ENCODE measurements around the gene SAMD14. TPM values are rescaled to one million over a fixed set of nuclear protein-coding genes. Genes with fewer than 3 reads are reported as not detected.
A peak's percentile ranks its signal among the peaks of the same experiment; 100 is the strongest.

SAMD14 gene
- total and polyA plus RNA-seq, 2 donors (not counting 1 experiment from before 2014, with no cell fraction given), result 0.13 to 0.89 TPM

DNA sequence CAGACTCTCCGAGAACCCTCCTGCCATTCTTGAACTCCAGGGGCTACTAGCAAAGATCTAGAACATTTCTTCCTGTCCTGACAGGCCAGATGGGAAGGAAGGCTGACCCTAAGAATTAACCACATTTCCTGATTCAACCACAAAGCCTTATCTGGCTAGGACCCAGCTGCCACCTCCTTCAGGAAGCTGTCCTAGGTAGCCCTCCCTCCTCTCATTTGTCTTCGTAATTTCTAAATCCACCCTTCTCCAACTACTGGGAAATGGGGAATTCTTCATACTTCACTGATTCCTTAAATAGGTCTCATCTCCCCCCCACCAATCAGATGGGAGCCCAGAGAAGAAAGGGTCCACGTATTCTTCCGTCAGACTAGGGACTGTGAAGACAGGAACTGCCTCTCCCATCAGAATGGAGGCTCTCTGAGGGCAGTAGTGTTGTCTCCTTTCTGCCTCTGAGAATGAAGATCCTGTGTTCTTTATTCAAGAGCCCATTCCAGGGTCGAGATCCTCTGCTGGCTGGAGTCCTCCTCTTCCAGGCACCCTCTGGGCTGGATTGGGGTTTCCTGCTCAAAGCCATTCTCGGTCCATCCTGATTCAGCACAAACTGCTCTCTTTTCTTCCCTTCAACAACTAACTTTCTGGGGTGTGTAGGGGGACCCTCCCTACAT, 2.1 kb downstream of the SAMD14 start:
- peaks cover 27 to 35% of the 10 kb centered on the region in 2 donors for H3K4me1 ChIP-seq (ENCODE audit: control insufficient read depth in 2 of 2, insufficient read depth in 2 of 2, low read length in 2 of 2)
- H2AFZ ChIP-seq (ENCODE audit: insufficient read depth, low read depth, low read length, poor library complexity, severe bottlenecking), result no peak overlapping the region
- CTCF ChIA-PET, result interaction anchor here (1.0 to 2.3 kb wide), 2 partner anchors 9 to 10 kb away, joined by 3 to 8 read pairs; no protein-coding TSS in a partner anchor
- no peaks in the 10 kb centered on the region for H3K9me3 Mint-ChIP-seq (ENCODE audit: insufficient read depth)
- H3K4me2 ChIP-seq (replicated peaks; ENCODE audit: low read depth, low read length, poor library complexity, severe bottlenecking), result peak overlapping the region; percentile 10
- H3K36me3 ChIP-seq (replicated peaks in 1 of 2; ENCODE audit: control extremely low read depth in 1 of 2, control insufficient read depth in 1 of 2, extremely low read depth in 1 of 2, insufficient read depth in 2 of 2, low read length in 1 of 2), result peaks cover 1 to 4% of the 10 kb centered on the region in 2 experiments
- TF ChIP-seq EZH2 (IDR thresholded peaks at IDR 0.05; ENCODE audit: borderline replicate concordance, insufficient read depth, low read depth, low read length, poor library complexity, severe bottlenecking), result no peak
- TF ChIP-seq CTCF (IDR thresholded peaks at IDR 0.05), result no peak
- no peak overlapping the region for H3K9ac ChIP-seq (ENCODE audit: low read length)
- intact Hi-C loops (cut with micrococcal nuclease), result no loop called here
- POLR2A ChIA-PET, result interaction anchor here (0.6 to 0.7 kb wide), 2 partner anchors 23 to 41 kb away, joined by 3 read pairs; partner anchors contain the start of gene PPP1R9B
- no peak overlapping the region for H3K27ac ChIP-seq (ENCODE audit: low read length in 2 of 2)
- no peak overlapping the region for H3K27ac Mint-ChIP-seq
- no peak overlapping the region for H3K4me3 ChIP-seq (ENCODE audit: control extremely low read depth in 1 of 5, extremely low read depth in 1 of 5, insufficient read depth in 1 of 5, low read depth in 2 of 5, low read length in 4 of 5)
- peaks cover 14% of the 10 kb centered on the region for H4K20me1 ChIP-seq (ENCODE audit: control insufficient read depth, insufficient read depth, low read length, poor library complexity, severe bottlenecking)
- peaks cover 34% of the 10 kb centered on the region for H3K4me1 Mint-ChIP-seq
- no peak for ATAC-seq (ENCODE audit: low read depth)
- DNase-seq, result no peak
- peaks cover 10% of the 10 kb centered on the region for H3K27me3 Mint-ChIP-seq
- 0% methylated on average over 2 of the region's 6 CpGs for WGBS (ENCODE audit: insufficient coverage)
- peaks cover 0 to 8% (median 0%) of the 10 kb centered on the region in 3 donors for H3K9me3 ChIP-seq (ENCODE audit: control extremely low read depth in 1 of 3, control insufficient read depth in 2 of 3, insufficient read depth in 1 of 3, low read length in 2 of 3)
- H3K79me2 ChIP-seq (ENCODE audit: control insufficient read depth, insufficient read depth, low read length), result no peaks in the 10 kb centered on the region
- H3K27me3 ChIP-seq (replicated peaks in 1 of 4; ENCODE audit: control extremely low read depth in 1 of 4, control insufficient read depth in 3 of 4, insufficient read depth in 4 of 4, low read length in 3 of 4), result peaks cover 0 to 28% (median 9%) of the 10 kb centered on the region in 4 experiments
- no peak overlapping the region for H3K4me3 Mint-ChIP-seq

GRCh38 chr17:50125420-50125997, 4.5 kb downstream of the SAMD14 start:
- intact Hi-C loops (cut with micrococcal nuclease), result no loop called here
- Mint-ChIP-seq H3K4me1 (peaks cover 19% of the 10 kb centered on the region), H3K9me3 (ENCODE audit: insufficient read depth) (no peaks in the 10 kb centered on the region), H3K27me3 (peaks cover 10% of the 10 kb centered on the region), H3K4me3 (no peak overlapping the region), H3K27ac (no peak overlapping the region)
- CTCF ChIA-PET, result interaction anchor here (1.0 to 2.3 kb wide), 4 partner anchors 8 to 75 kb away, joined by 3 to 8 read pairs (median 4); no protein-coding TSS in a partner anchor
- Histone ChIP-seq H2AFZ (ENCODE audit: insufficient read depth, low read depth, low read length, poor library complexity, severe bottlenecking) (no peak overlapping the region), H3K9ac (ENCODE audit: low read length) (no peak overlapping the region), H3K9me3 (ENCODE audit: control extremely low read depth in 1 of 3, control insufficient read depth in 2 of 3, insufficient read depth in 1 of 3, low read length in 2 of 3) (peaks cover 0 to 8% (median 0%) of the 10 kb centered on the region in 3 donors), H3K27ac (ENCODE audit: low read length in 2 of 2) (no peak overlapping the region), H3K36me3 (replicated peaks in 1 of 2; ENCODE audit: control extremely low read depth in 1 of 2, control insufficient read depth in 1 of 2, extremely low read depth in 1 of 2, insufficient read depth in 2 of 2, low read length in 1 of 2) (no peaks in the 10 kb centered on the region), H3K4me3 (ENCODE audit: control extremely low read depth in 1 of 5, extremely low read depth in 1 of 5, insufficient read depth in 1 of 5, low read depth in 2 of 5, low read length in 4 of 5) (no peak overlapping the region), H3K4me2 (replicated peaks; ENCODE audit: low read depth, low read length, poor library complexity, severe bottlenecking) (no peak overlapping the region), H4K20me1 (ENCODE audit: control insufficient read depth, insufficient read depth, low read length, poor library complexity, severe bottlenecking) (peaks cover 4% of the 10 kb centered on the region), H3K4me1 (ENCODE audit: control insufficient read depth in 2 of 2, insufficient read depth in 2 of 2, low read length in 2 of 2) (peaks cover 21 to 25% of the 10 kb centered on the region in 2 donors), H3K27me3 (replicated peaks in 1 of 4; ENCODE audit: control extremely low read depth in 1 of 4, control insufficient read depth in 3 of 4, insufficient read depth in 4 of 4, low read length in 3 of 4) (peaks cover 0 to 25% (median 9%) of the 10 kb centered on the region in 4 experiments), H3K79me2 (ENCODE audit: control insufficient read depth, insufficient read depth, low read length) (no peaks in the 10 kb centered on the region)
- no peak for ATAC-seq (ENCODE audit: low read depth)
- TF ChIP-seq EZH2 (IDR thresholded peaks at IDR 0.05; ENCODE audit: borderline replicate concordance, insufficient read depth, low read depth, low read length, poor library complexity, severe bottlenecking), result no peak
- TF ChIP-seq CTCF (IDR thresholded peaks at IDR 0.05), result no peak
- DNase-seq, result no peak
- 93% methylated on average over 3 of the region's 4 CpGs for WGBS (ENCODE audit: insufficient coverage)
- POLR2A ChIA-PET, result no interaction called here
